ENCODE data around the gene PJA1.
A peak's percentile ranks its signal among the peaks of the same experiment; 100 is the strongest.

PJA1 gene

GRCh38 chrX:69165087-69165651 is at the start of gene PJA1:
Gene PJA1, minus strand, starts transcription at chrX:69165453. Its CDS starts 2,380 bp downstream, at chrX:69163073.
- peak in 55 of 58 donors; percentile 2 to 82 (median 55) for DNase-seq

GRCh38 chrX:69214463-69214862 is 49.2 kb upstream of the PJA1 start:
- no peak for DNase-seq

- no peak for DNase-seq
Measured at GRCh38 chrX:69211701-69212100, 46.4 kb upstream of the PJA1 start.

DNA sequence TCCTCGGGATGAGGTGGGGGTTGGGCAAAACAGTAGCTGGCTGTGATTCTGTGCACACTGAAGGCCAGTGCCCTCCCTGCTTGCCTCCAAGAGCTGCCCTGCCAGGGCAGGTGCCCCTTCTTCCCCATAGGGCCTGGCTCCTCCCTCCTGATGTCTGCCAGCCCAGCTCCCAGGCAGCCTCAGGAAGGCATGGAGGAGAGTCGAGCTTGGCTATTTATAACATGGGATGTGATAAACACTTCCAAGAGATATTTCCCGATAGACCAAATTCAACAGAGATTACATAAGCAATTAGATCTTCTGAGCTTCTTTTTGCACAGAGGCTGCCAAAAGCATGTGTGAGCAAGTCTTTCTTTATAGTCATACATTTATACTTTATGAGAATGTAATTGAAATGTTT is 45.3 kb upstream of the PJA1 start:
- DNase-seq: peak in 3 of 58 donors; percentile 0 to 14 (median 2)

DNA sequence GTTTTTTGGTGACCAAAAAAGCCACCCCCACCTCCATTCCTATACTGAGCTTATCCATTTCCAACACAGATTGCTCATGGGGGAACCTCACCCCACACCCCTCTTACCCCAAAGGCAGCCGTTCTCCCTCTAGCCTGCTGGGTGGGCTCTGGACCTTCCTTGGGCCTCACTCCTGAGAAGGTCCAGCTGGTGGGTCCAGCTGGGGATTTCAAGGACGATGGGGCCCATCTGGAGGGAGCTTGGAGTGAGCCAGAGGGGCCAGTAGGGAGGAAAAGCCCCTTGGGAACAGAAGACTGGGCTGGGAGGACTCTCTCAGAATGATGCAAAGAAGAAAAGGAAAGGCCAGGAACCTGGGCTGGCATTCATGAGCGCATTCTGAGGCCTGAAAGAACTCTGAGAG is 42.0 kb upstream of the PJA1 start:
- DNase-seq: no peak

GRCh38 chrX:69203638-69204037 is 38.4 kb upstream of the PJA1 start:
- DNase-seq: no peak

GRCh38 chrX:69197690-69198089 is 32.4 kb upstream of the PJA1 start:
- DNase-seq: no peak

DNA sequence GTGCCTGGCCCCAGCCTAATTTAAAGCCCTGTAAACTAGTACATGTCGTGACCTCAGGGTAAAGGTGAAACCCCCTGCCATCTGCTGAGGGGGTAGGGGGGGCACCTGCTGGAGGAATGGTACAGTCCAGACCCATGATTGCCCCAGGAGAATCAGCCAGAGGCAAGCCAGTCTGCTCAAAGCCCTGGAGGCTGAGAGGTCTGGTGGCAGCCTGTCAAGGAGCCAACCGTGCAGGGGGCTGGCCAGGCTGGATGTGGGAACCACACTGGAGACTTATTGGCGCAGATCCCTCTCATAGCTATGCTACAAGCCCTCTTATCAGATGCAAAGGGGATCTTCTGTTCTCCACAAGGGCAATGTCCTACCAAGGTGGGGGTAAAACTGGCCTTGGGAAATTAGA is 31.4 kb upstream of the PJA1 start:
- DNase-seq: no peak

DNA sequence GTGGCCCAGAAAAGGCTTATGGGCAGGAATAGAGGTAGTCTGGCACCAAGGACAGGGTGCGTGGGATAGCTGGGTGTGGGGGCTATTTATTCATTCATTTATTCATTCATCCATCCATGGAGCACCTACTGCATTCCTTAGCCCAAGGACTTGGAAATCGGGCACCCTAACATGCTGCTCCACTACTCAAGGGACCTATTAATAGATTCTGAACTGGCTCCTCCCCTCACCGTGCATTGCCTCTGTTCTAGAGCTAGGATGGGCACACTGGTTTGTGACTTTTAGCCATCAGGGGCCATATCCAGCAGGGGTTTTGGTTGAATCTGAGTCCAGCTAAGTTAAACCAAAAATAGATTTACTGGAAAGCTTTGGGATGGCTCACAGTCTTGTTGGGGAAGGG is 30.6 kb upstream of the PJA1 start:
- no peak for DNase-seq

DNA sequence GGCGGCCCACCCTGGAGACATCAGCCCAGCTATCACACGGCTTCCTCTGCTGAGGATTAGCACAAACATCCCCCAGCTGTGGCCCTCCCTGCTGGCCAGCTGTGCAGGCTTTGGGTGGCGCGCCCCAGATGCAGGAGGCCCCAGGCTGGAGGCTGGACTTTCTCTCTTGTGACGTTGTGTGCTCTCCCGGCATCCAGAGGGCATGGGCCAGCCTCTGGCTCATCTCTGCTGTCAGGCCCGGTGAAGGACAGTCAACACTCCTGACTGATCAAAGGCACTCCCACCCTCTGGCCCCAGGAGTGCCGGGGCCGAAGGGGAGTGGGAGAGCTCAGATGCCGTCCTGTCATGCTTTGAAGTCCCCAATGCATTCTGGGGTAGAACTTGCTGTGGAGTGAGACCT is 29.9 kb upstream of the PJA1 start:
- DNase-seq: peak in 1 of 58 donors; percentile 1

GRCh38 chrX:69192603-69193002 is 27.4 kb upstream of the PJA1 start:
- no peak for DNase-seq

GRCh38 chrX:69189576-69190371 is 24.5 kb upstream of the PJA1 start:
- peak in 39 of 58 donors; percentile 1 to 74 (median 42) for DNase-seq

- DNase-seq: no peak
Measured at GRCh38 chrX:69186651-69187050, 21.4 kb upstream of the PJA1 start.

DNA sequence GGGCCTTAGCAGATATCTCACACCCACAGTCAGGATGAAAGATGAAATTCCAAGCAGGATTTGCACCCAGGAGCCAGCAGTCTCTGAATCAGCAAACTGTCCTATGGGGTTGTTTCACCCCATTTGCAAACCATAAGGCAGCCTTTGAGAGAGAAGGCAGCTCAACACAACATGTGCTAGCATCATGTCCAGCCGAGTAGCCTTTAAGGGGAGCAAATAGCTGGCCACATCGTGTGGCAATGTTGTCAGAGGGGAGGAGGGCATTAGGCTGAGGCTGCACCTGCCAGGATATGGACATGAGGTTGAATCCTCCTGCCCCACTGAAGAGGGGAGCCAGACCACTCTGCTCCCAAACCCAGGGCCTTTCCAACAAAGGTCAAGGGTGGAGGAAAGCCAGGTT is 20.6 kb upstream of the PJA1 start:
- DNase-seq: no peak

DNA sequence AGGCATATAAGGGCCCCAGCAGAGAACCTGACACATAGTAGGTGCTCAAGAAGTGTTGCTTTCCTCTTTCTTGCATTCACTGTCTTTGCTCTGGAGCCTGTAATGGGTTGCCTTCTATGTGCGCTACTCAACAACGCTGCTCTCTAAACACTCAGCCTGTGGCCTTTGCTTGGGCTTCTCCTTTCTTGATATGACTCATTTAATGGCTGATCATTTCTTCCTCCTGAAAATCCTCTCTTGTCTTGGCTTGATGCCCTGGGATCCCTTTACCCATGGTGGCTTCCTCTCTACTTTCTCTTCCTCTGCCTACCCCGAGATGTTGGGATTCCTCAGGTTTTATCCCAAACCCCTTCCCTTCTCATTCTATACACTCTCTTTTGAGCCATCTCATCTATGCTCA is 19.9 kb upstream of the PJA1 start:
- DNase-seq: no peak

- no peak for DNase-seq
Measured at GRCh38 chrX:69182818-69183380, 17.6 kb upstream of the PJA1 start.

GRCh38 chrX:69179380-69179911 is 14.2 kb upstream of the PJA1 start:
- peak in 47 of 58 donors; percentile 1 to 72 (median 34) for DNase-seq

GRCh38 chrX:69178592-69178991 is 13.3 kb upstream of the PJA1 start:
- DNase-seq: no peak

DNA sequence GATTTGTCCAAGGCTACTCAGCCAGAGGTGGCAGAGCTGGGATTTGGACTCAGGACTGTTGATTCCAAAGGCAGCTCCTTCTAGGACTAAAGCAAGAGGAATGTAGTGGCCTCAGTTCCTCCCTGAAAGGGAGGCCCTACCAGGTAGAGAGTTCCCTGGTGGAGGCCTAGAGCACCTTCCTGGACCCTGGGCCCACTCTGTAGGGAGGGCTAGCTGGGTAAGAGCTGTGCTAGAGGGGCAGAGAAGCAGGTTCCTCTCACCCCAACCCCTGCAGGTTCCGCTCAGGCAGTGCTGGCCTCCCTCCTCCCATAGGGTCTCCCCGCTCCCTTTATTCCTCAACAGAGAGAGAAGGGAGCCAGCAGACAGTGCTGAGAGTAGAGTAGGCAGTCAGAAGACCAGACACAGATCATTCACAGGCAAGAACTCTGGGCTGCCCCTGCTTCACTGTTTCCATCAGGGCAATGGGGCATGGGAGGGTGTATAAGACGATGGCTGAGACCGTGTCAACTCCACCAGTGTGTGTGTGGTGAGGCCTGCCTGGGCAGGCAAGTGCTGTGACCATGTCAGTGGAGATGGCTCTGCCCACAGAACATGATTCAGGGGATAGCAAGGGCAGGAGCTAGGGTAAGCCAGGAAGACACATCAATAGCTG is 12.4 kb upstream of the PJA1 start:
- no peak for DNase-seq

DNA sequence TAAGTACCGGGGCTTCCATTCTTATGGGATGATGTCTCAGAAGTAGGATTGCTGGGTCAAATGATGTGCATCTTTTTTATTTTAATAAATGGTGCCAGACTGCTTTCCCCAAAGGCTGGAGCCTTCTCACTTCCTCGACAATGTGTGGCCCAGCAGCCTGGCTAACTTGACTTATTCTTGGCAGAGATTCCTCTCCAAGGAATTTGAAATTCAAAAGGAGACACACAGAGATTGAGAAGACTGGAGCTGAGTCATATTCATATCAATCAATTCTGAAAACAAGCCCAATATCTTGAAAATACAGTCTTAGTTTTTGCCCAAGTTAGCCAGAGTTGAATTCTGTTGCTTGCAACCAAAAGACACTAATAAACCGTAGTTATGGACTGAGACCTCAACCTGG is 10.8 kb upstream of the PJA1 start:
- DNase-seq: no peak

- DNase-seq: no peak
Measured at GRCh38 chrX:69173906-69174305, 8.7 kb upstream of the PJA1 start.

- DNase-seq: no peak
Measured at GRCh38 chrX:69172937-69173336, 7.7 kb upstream of the PJA1 start.
